ENCODE data around the gene PASD1. TPM values are rescaled to one million over a fixed set of nuclear protein-coding genes. Genes with fewer than 3 reads are reported as not detected.

Gene PASD1
- total RNA-seq, 1 experiment from 2014 or later = not detected

- no TSS peak for BruUV-seq (replicated peaks)
- CTCF ChIA-PET = no interaction called here
Observed at GRCh38 chrX:151701531-151701930, 138.1 kb downstream of the PASD1 start.

DNA sequence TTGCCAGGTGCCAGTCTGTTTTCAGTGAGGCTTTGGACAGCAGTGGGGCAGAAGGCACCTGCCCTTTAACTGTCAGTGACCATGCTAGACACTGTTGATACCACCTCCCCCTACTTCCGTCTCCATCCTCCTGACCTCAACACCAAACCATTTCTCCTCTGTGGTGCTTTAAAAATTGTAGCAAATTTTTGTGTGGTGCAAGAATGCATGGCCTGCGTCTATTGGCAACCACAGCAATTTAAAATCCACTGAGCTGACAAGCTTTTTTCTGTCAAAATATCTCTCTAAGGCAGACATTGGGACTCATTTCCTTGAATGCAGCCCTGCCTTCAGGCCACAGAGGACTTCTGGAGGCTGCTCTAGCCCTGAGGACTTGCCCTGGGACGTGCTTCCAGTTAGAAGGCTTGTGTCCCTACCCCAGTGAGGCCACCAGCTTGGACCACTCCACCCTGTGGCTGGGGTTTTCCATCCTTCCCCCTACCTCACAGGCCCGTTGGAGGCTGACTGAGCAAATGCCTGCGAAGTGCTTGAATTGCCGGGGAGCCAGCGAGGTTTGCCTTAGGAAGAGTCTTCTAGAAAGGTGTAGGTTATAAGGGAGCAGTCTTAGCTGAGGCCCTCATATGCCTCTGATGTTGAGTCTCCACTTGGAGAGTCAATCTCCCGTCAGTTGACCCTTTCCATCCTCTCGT lies 138.7 kb downstream of the PASD1 start:
- DNase-seq (ENCODE audit: low read depth, low spot score) = no peak
- H3K4me3 ChIP-seq (ENCODE audit: low read depth in 2 of 2, low read length in 2 of 2) = no peak overlapping the region
- no TSS peak for BruUV-seq (replicated peaks)
- H3K9me3 ChIP-seq (ENCODE audit: control insufficient read depth, insufficient read depth, low read depth, low read length) = no peaks in the 10 kb centered on the region
- intact Hi-C loops (cut with micrococcal nuclease; ENCODE audit: unreplicated experiment) (no loop called here), in situ Hi-C loops (cut with HindIII; ENCODE audit: low pct_unique_long_range_greater_than_20kb, low sequenced_read_pairs) (no loop called here)
- no peak overlapping the region for H3K27ac ChIP-seq (ENCODE audit: low read length)
- H3K4me1 ChIP-seq (ENCODE audit: control insufficient read depth, insufficient read depth, low read length) = no peaks in the 10 kb centered on the region
- TF ChIP-seq TCF7L2 (IDR thresholded peaks at IDR 0.05; ENCODE audit: low read depth, low read length) (no peak), POLR2AphosphoS5 (IDR thresholded peaks at IDR 0.05; ENCODE audit: low read depth, low read length) (no peak), CTCF (IDR thresholded peaks at IDR 0.05) (no peak), SIN3A (IDR thresholded peaks at IDR 0.05; ENCODE audit: borderline replicate concordance, insufficient read depth, low read depth, low read length) (no peak), REST (IDR thresholded peaks at IDR 0.05; ENCODE audit: insufficient read depth in 1 of 2, low read depth in 2 of 2, low read length in 1 of 2) (no peak)
- no peaks in the 10 kb centered on the region for H3K27me3 ChIP-seq (ENCODE audit: control insufficient read depth, insufficient read depth, low read length)
- ChIA-PET CTCF (no interaction called here), POLR2A (no interaction called here)
- no peak for ATAC-seq
- no peaks in the 10 kb centered on the region for H3K36me3 ChIP-seq (ENCODE audit: control insufficient read depth, insufficient read depth, low read length)

More at GRCh38 chrX:151701531-151701930, 138.1 kb downstream of the PASD1 start:
- Histone ChIP-seq H3K27ac (ENCODE audit: low read length) (no peak overlapping the region), H3K36me3 (ENCODE audit: control insufficient read depth, insufficient read depth, low read length) (no peaks in the 10 kb centered on the region), H3K4me3 (ENCODE audit: low read depth in 2 of 2, low read length in 2 of 2) (no peak overlapping the region), H3K27me3 (ENCODE audit: control insufficient read depth, insufficient read depth, low read length) (no peaks in the 10 kb centered on the region), H3K4me1 (ENCODE audit: control insufficient read depth, insufficient read depth, low read length) (no peaks in the 10 kb centered on the region), H3K9me3 (ENCODE audit: control insufficient read depth, insufficient read depth, low read depth, low read length) (no peaks in the 10 kb centered on the region)
- no peak for DNase-seq (ENCODE audit: low read depth, low spot score)
- intact Hi-C loops (cut with micrococcal nuclease; ENCODE audit: unreplicated experiment) = no loop called here
- TF ChIP-seq CTCF (IDR thresholded peaks at IDR 0.05) = no peak
- TF ChIP-seq REST (IDR thresholded peaks at IDR 0.05; ENCODE audit: insufficient read depth in 1 of 2, low read depth in 2 of 2, low read length in 1 of 2) = no peak
- TF ChIP-seq TCF7L2 (IDR thresholded peaks at IDR 0.05; ENCODE audit: low read depth, low read length) = no peak
- no peak for TF ChIP-seq SIN3A (IDR thresholded peaks at IDR 0.05; ENCODE audit: borderline replicate concordance, insufficient read depth, low read depth, low read length)
- no peak for TF ChIP-seq POLR2AphosphoS5 (IDR thresholded peaks at IDR 0.05; ENCODE audit: low read depth, low read length)
- POLR2A ChIA-PET = no interaction called here
- no peak for ATAC-seq
- in situ Hi-C loops (cut with HindIII; ENCODE audit: low pct_unique_long_range_greater_than_20kb, low sequenced_read_pairs) = no loop called here

Measured in Panc1 (cell line).